GM12878 (cell line): ENCODE measurements around the gene CCNY. TPM values are rescaled to one million over a fixed set of nuclear protein-coding genes. Genes with fewer than 3 reads are reported as not detected.

Source experiments
- ATAC-seq: fragments of 200-7000 bp; cut with Tn5 transposase; 3 replicates; pipeline ENCODE4 v1.9.1; 2020; ENCODE audit warnings: mild to moderate bottlenecking, moderate library complexity
- BruUV-seq: library from RNA; stranded (reverse); fragments of 400-500 nt; replicated peaks from 2 replicates; lab custom pipeline; 2021; lab: Mats Ljungman, UMichigan
- CTCF ChIA-PET: fragments of 300-600 bp; sonication (Branson Sonifier 250); formaldehyde crosslinking; extraction: SDS; loops from one replicate; lab custom pipeline; 2021; ENCODE audit warnings: inconsistent platforms; lab: Yijun Ruan, JAX
- POLR2A ChIA-PET: fragments of 350-600 bp; formaldehyde crosslinking; extraction: SDS; loops from one replicate; lab custom pipeline; 2021; ENCODE audit warnings: inconsistent platforms; lab: Charles Lee
- RAD21 ChIA-PET: fragments of 300-600 bp; sonication (Branson Sonifier 250); formaldehyde crosslinking; loops from one replicate; lab custom pipeline; 2023; ENCODE audit warnings: antibody characterized with exemption; ENCODE audit not compliant: unreplicated experiment; lab: Charles Lee
- SMC1A ChIA-PET: fragments of 300-600 bp; sonication (Branson Sonifier 250); formaldehyde crosslinking; loops from one replicate; lab custom pipeline; 2023; ENCODE audit not compliant: unreplicated experiment, uncharacterized antibody; lab: Charles Lee
- DNase-seq: peaks from one replicate; pipeline ENCODE4 v3.0.0-alpha.2; 2011; ENCODE audit warnings: low read depth, low spot score
- FAIRE-seq: peaks from 3 replicates; lab custom pipeline; 2011; peaks lifted over from hg19 to GRCh38; lab: Jason Lieb, UNC
- H2AFZ ChIP-seq: 2 replicates; pipeline ENCODE4 v1.6.0; 2011; ENCODE audit warnings: low read depth, low read length, control low read depth; ENCODE audit not compliant: control insufficient read depth
- H3K27ac ChIP-seq: 2 replicates; pipeline ENCODE4 v1.5.1; 2011; ENCODE audit warnings: control low read depth; ENCODE audit not compliant: control insufficient read depth, insufficient read depth
- H3K27me3 ChIP-seq, 2 experiments: replicated peaks in 1 of 2; 2 replicates each; pipeline versions ENCODE4 v1.6.0 to v1.6.1; 2011; ENCODE audit warnings: low read length in 1 of 2; ENCODE audit not compliant: control insufficient read depth in 2 of 2, insufficient read depth in 2 of 2
- H3K36me3 ChIP-seq, 2 experiments: 2 replicates each; pipeline ENCODE4 v1.5.1; 2011; ENCODE audit warnings: low read length in 1 of 2; ENCODE audit not compliant: control insufficient read depth in 2 of 2, insufficient read depth in 2 of 2
- H3K4me1 ChIP-seq: 2 replicates; pipeline ENCODE4 v1.6.1; 2011; ENCODE audit warnings: mild to moderate bottlenecking, low read length, moderate library complexity, mixed read lengths; ENCODE audit not compliant: control insufficient read depth, insufficient read depth
- H3K4me2 ChIP-seq: 2 replicates; pipeline ENCODE4 v1.6.0; 2011; ENCODE audit warnings: control low read depth; ENCODE audit not compliant: control insufficient read depth, insufficient read depth
- H3K4me3 ChIP-seq: fragments of 200-600 bp; sonication (generic); 2 replicates; pipeline ENCODE4 v1.5.1; 2016
- H3K79me2 ChIP-seq: 2 replicates; pipeline ENCODE4 v1.6.0; 2011; ENCODE audit warnings: low read length; ENCODE audit not compliant: control insufficient read depth, insufficient read depth
- H3K9ac ChIP-seq: 2 replicates; pipeline ENCODE4 v1.8.0; 2011; ENCODE audit warnings: low read length, control low read depth, mixed read lengths; ENCODE audit not compliant: control insufficient read depth, insufficient read depth
- H3K9me3 ChIP-seq: replicated peaks from 3 replicates; pipeline ENCODE4 v1.5.1; 2011; ENCODE audit warnings: mild to moderate bottlenecking, low read length; ENCODE audit not compliant: control insufficient read depth, insufficient read depth
- H4K20me1 ChIP-seq: 2 replicates; pipeline ENCODE4 v1.6.0; 2011; ENCODE audit not compliant: control insufficient read depth, insufficient read depth
- ATF2 ChIP-seq: IDR thresholded peaks from 2 replicates; pipeline ENCODE4 v1.6.1; 2012; ENCODE audit warnings: low read length, inconsistent platforms
- FOS ChIP-seq: IDR thresholded peaks from 3 replicates; pipeline ENCODE4 v1.6.1; 2011; ENCODE audit warnings: borderline replicate concordance; ENCODE audit not compliant: insufficient read length; ENCODE audit errors: extremely low read depth
- HDGF ChIP-seq: fragments of 450-650 bp; IDR thresholded peaks from 2 replicates; pipeline ENCODE4 v1.6.1; 2016; ENCODE audit warnings: antibody characterized with exemption
- IRF3 ChIP-seq: fragments of 450-650 bp; IDR thresholded peaks from 2 replicates; pipeline ENCODE4 v1.6.1; 2014; ENCODE audit warnings: mild to moderate bottlenecking
- LARP7 ChIP-seq: fragments of 450-650 bp; IDR thresholded peaks from 2 replicates; pipeline ENCODE4 v1.6.1; 2017; ENCODE audit warnings: mild to moderate bottlenecking
- MLLT1 ChIP-seq: fragments of 450-650 bp; IDR thresholded peaks from 2 replicates; pipeline ENCODE4 v1.6.1; 2016; ENCODE audit warnings: mild to moderate bottlenecking
- MXI1 ChIP-seq: fragments of 150-350 bp; IDR thresholded peaks from 2 replicates; pipeline ENCODE4 v1.6.1; 2011; ENCODE audit warnings: low read depth, mild to moderate bottlenecking, inconsistent platforms, low read length, improper control_type of control experiment
- NBN ChIP-seq: fragments of 450-650 bp; IDR thresholded peaks from 2 replicates; pipeline ENCODE4 v1.6.1; 2016
- PAX8 ChIP-seq: fragments of 450-650 bp; IDR thresholded peaks from 2 replicates; pipeline ENCODE4 v1.6.1; 2017; ENCODE audit warnings: mild to moderate bottlenecking, moderate library complexity
- PBX3 ChIP-seq: IDR thresholded peaks from 2 replicates; pipeline ENCODE4 v1.6.1; 2011; ENCODE audit warnings: mild to moderate bottlenecking, low read depth, low read length, moderate library complexity; ENCODE audit not compliant: insufficient replicate concordance
- SIN3A ChIP-seq: IDR thresholded peaks from 2 replicates; pipeline ENCODE4 v1.6.1; 2012; ENCODE audit warnings: low read depth, low read length, improper control_type of control experiment
- STAT1 ChIP-seq: fragments of 450-650 bp; conservative IDR thresholded peaks from 2 replicates; pipeline ENCODE4 v1.6.1; 2014; ENCODE audit warnings: antibody characterized with exemption, mild to moderate bottlenecking
- STAT3 ChIP-seq: IDR thresholded peaks from 2 replicates; pipeline ENCODE4 v1.6.1; 2011; ENCODE audit warnings: low read depth, low read length, improper control_type of control experiment
- TARDBP ChIP-seq: IDR thresholded peaks from 2 replicates; pipeline ENCODE4 v1.6.1; 2016; ENCODE audit warnings: borderline replicate concordance
- TBL1XR1 ChIP-seq: IDR thresholded peaks from 2 replicates; pipeline ENCODE4 v1.6.1; 2012; ENCODE audit warnings: low read depth, low read length, improper control_type of control experiment
- WGBS: methylation state at CpG from one replicate; pipeline ENCODE4 v1.1.6; 2016; ENCODE audit warnings: low lambda C conversion rate; ENCODE audit not compliant: insufficient replicate concordance, insufficient coverage; ENCODE audit errors: missing lambda C conversion rate; 5-methylcytosine and 5-hydroxymethylcytosine counted together
- in situ Hi-C: fragments of 300-500 bp; cut with MboI; formaldehyde crosslinking; loops from 9 replicates; pipeline ENCODE4 v1.14.3; 2018; ENCODE audit warnings: mixed read lengths
- intact Hi-C: fragments of 100-400 bp; cut with micrococcal nuclease; formaldehyde crosslinking; loops from one replicate; pipeline ENCODE4 v1.14.2; 2022; ENCODE audit not compliant: unreplicated experiment
- polyA plus RNA-seq, 11 experiments: library from polyadenylated mRNA; depleted of rRNA in 4 of 11; unstranded in 6 of 11; stranded (reverse) in 5 of 11; fragments of >200 nt; fragmentation: Nextera tagmentation in 4 of 11; fragmentation: Illumina TruSeq in 1 of 11; extraction: Ambion mirVana in 4 of 11; extraction: Trizol in 1 of 11; gene quantifications; 1 replicate in 1 of 11; 2 replicates in 10 of 11; pipeline versions ENCODE4 v1.2.1 to v1.2.3, GENCODE V29; 2011 to 2016; ENCODE audit warnings: inconsistent platforms in 2 of 11, missing spikeins in 2 of 11, low read depth in 1 of 11
- total RNA-seq, 4 experiments: library from RNA; depleted of rRNA in 3 of 4; stranded (reverse); fragments of >200 nt in 3 of 4; fragmentation: Illumina TruSeq in 1 of 4; extraction: Trizol in 1 of 4; gene quantifications; 2 replicates each; pipeline versions ENCODE4 v1.2.1 to v1.2.3, GENCODE V29; 2013 to 2021

Gene CCNY
- total and polyA plus RNA-seq, 10 of the 15 experiments (the other 5 are each of a cell fraction or from before 2014, with no cell fraction given), result 3.6 to 50.0 (median 26.1) TPM

- TF ChIP-seq TBL1XR1 (no peak), STAT3 (no peak), IRF3 (no peak), LARP7 (no peak), PBX3 (no peak)
- TF ChIP-seq, all 136 proteins: peak for 0
These were observed 2.0 kb upstream of the CCNY start (continued) for GRCh38 chr10:35334297-35334696.

- BruUV-seq, result TSS peak; percentile 66
- peak; percentile 21 for ATAC-seq
- no peak for TF ChIP-seq TARDBP
- TF ChIP-seq PAX8, result no peak
- TF ChIP-seq HDGF, result peak; percentile 57; the same call in 1 of the 2 replicates
- TF ChIP-seq MLLT1, result 0 out of 2 replicates have a peak, but pooled peaks have one; percentile 24
- 0 out of 2 replicates have a peak, but pooled peaks have one; percentile 58 for TF ChIP-seq NBN
- TF ChIP-seq SIN3A, result no peak
- no peak for TF ChIP-seq STAT1
- 0 out of 2 replicates have a peak, but pooled peaks have one; percentile 8 for TF ChIP-seq MXI1
- no peak for TF ChIP-seq ATF2
- no peak for TF ChIP-seq FOS
These were observed 901 bp upstream of the CCNY start for GRCh38 chr10:35335133-35336083.

More at GRCh38 chr10:35335133-35336083, 901 bp upstream of the CCNY start:
- DNase-seq, result no peak
- H3K27me3 ChIP-seq, result no peaks in the 10 kb centered on the region
- peak overlapping the region; percentile 82; the same call in 1 of the 2 replicates for H2AFZ ChIP-seq
- peak overlapping the region; percentile 74 for H3K9ac ChIP-seq
- no peaks in the 10 kb centered on the region for H3K36me3 ChIP-seq
- peaks cover 6% of the 10 kb centered on the region; the same call in 1 of the 2 replicates for H3K4me1 ChIP-seq
- H4K20me1 ChIP-seq, result 0 out of 2 replicates have a peak, but pooled peaks cover 3% of the 10 kb centered on the region
- ChIA-PET RAD21 (interaction anchor here (0.8 kb wide), 1 partner anchor 29 kb away, joined by 3 read pairs; no protein-coding TSS in a partner anchor), POLR2A (interaction anchor here (0.5 to 0.6 kb wide), 2 partner anchors 18 to 661 kb away, joined by 3 to 8 read pairs; no protein-coding TSS in a partner anchor), SMC1A (interaction anchor here (0.6 kb wide), 1 partner anchor 185 kb away, joined by 3 read pairs; no protein-coding TSS in a partner anchor), CTCF (interaction anchor here (1.5 kb wide), 1 partner anchor 44 kb away, joined by 3 read pairs; no protein-coding TSS in a partner anchor)
- in situ Hi-C loops, result loop anchor here (10.0 kb wide), 1 partner anchor 211 kb away; the partner anchor contains the start of gene CREM
- peak overlapping the region; percentile 85 for H3K4me2 ChIP-seq
- peak overlapping the region; percentile 68 for H3K4me3 ChIP-seq
- intact Hi-C loops, result no loop called here
- 28% methylated on average over 34 of the region's 34 CpGs for WGBS
- peaks cover 47% of the 10 kb centered on the region for H3K79me2 ChIP-seq
- no peaks in the 10 kb centered on the region for H3K9me3 ChIP-seq
- no peak for FAIRE-seq
- H3K27ac ChIP-seq, result peak overlapping the region; percentile 51
